ENCODE results near the gene FAM177A1.

DNA sequence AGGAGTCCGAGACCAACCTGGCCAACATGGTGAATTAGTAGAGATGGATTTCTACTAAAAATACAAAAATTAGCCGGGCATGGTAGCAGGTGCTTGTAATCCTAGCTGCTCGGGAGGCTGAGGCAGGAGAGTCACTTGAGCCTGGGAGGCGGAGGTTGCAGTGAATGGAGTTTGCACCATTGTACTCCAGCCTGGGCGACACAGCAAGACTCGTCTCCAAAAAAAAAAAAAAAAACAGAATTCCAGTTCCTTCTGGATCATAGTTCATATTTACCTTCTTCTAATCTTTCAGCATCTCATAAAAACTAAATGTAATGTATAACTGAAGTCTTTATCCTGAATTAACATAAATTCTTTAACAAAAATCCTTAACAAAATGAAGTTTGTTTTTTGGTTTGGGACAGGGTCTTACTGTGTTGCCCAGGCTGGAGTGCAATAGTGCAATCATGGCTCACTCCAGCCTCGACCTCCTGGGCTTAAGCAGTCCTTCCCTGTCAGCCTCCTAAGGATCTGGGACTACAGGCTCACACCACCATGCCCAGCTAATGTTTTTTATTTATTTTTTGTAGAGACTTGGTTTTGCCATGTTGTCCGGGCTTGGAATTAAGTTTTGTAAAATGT is 37.6 kb downstream of the FAM177A1 start:
- TF ChIP-seq, protein P1, sequence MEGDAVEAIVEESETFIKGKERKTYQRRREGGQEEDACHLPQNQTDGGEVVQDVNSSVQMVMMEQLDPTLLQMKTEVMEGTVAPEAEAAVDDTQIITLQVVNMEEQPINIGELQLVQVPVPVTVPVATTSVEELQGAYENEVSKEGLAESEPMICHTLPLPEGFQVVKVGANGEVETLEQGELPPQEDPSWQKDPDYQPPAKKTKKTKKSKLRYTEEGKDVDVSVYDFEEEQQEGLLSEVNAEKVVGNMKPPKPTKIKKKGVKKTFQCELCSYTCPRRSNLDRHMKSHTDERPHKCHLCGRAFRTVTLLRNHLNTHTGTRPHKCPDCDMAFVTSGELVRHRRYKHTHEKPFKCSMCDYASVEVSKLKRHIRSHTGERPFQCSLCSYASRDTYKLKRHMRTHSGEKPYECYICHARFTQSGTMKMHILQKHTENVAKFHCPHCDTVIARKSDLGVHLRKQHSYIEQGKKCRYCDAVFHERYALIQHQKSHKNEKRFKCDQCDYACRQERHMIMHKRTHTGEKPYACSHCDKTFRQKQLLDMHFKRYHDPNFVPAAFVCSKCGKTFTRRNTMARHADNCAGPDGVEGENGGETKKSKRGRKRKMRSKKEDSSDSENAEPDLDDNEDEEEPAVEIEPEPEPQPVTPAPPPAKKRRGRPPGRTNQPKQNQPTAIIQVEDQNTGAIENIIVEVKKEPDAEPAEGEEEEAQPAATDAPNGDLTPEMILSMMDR (IDR thresholded peaks at IDR 0.05) = no peak
- TF ChIP-seq POLR2A (IDR thresholded peaks at IDR 0.05) = no peak
